GM23338 (cell line): ENCODE results near the gene PHTF2. TPM values are rescaled to one million over a fixed set of nuclear protein-coding genes. Genes with fewer than 3 reads are reported as not detected.

Experiments used
- ATAC-seq: fragments of 200-7000 bp; cut with Tn5 transposase; 3 replicates; pipeline ENCODE4 v1.9.1; 2020
- DNase-seq: peaks from one replicate; pipeline ENCODE4 v3.0.0-alpha.2; 2015; ENCODE audit warnings: low spot score
- H2AFZ ChIP-seq: fragments of 200-600 bp; sonication (generic); 2 replicates; pipeline ENCODE4 v1.8.0; 2016; ENCODE audit warnings: antibody characterized with exemption, mild to moderate bottlenecking, moderate library complexity
- H3F3A ChIP-seq: fragments of 200-600 bp; sonication (generic); replicated peaks from 2 replicates; pipeline ENCODE4 v1.8.0; 2017; ENCODE audit warnings: antibody characterized with exemption, mixed run types, low read depth
- H3K27ac ChIP-seq: fragments of 200-600 bp; sonication (generic); 2 replicates; pipeline ENCODE4 v1.6.1; 2016; ENCODE audit warnings: low read depth
- H3K27me3 ChIP-seq: fragments of 200-600 bp; sonication (generic); 2 replicates; pipeline ENCODE4 v1.8.0; 2016; ENCODE audit warnings: mild to moderate bottlenecking, mixed run types, moderate library complexity; ENCODE audit not compliant: insufficient read depth
- H3K36me3 ChIP-seq: fragments of 200-600 bp; sonication (generic); 2 replicates; pipeline ENCODE4 v1.8.0; 2016; ENCODE audit warnings: mild to moderate bottlenecking; ENCODE audit not compliant: insufficient read depth
- H3K4me1 ChIP-seq: fragments of 200-600 bp; sonication (generic); 2 replicates; pipeline ENCODE4 v1.8.0; 2016; ENCODE audit warnings: mild to moderate bottlenecking, moderate library complexity; ENCODE audit not compliant: insufficient read depth
- H3K4me2 ChIP-seq: fragments of 200-600 bp; sonication (generic); 2 replicates; pipeline ENCODE4 v1.7.1; 2017; ENCODE audit warnings: mixed run types
- H3K4me3 ChIP-seq: fragments of 200-600 bp; sonication (generic); 2 replicates; pipeline ENCODE4 v1.6.1; 2016; ENCODE audit warnings: mixed run types
- H3K79me2 ChIP-seq: fragments of 200-600 bp; sonication (generic); replicated peaks from 2 replicates; pipeline ENCODE4 v1.8.0; 2017; ENCODE audit warnings: mild to moderate bottlenecking; ENCODE audit not compliant: insufficient read depth
- H3K9me2 ChIP-seq: fragments of 200-600 bp; sonication (generic); 2 replicates; pipeline ENCODE4 v1.8.0; 2017; ENCODE audit not compliant: insufficient read depth
- H4K20me1 ChIP-seq: fragments of 200-600 bp; sonication (generic); replicated peaks from 2 replicates; pipeline ENCODE4 v1.8.0; 2017; ENCODE audit warnings: mild to moderate bottlenecking; ENCODE audit not compliant: insufficient read depth
- H3K27ac Mint-ChIP-seq: 2 replicates; pipeline ENCODE4 v1.8.0; 2020; ENCODE audit warnings: inconsistent platforms, mild to moderate bottlenecking, moderate library complexity, mixed read lengths
- H3K27me3 Mint-ChIP-seq: 3 replicates; pipeline ENCODE4 v1.8.0; 2022; ENCODE audit warnings: low read depth, mild to moderate bottlenecking, moderate library complexity, mixed read lengths, inconsistent platforms; ENCODE audit not compliant: insufficient read depth, poor library complexity
- H3K36me3 Mint-ChIP-seq: 3 replicates; pipeline ENCODE4 v1.8.0; 2021; ENCODE audit warnings: low read depth, mild to moderate bottlenecking, inconsistent platforms, moderate library complexity, mixed read lengths
- H3K4me1 Mint-ChIP-seq: 3 replicates; pipeline ENCODE4 v1.8.0; 2020; ENCODE audit warnings: mild to moderate bottlenecking, inconsistent platforms, mixed read lengths
- H3K4me3 Mint-ChIP-seq: 3 replicates; pipeline ENCODE4 v1.8.0; 2021; ENCODE audit warnings: moderate library complexity, mild to moderate bottlenecking, inconsistent platforms, mixed read lengths
- H3K9me3 Mint-ChIP-seq: 3 replicates; pipeline ENCODE4 v1.8.0; 2020; ENCODE audit warnings: moderate library complexity, mild to moderate bottlenecking, inconsistent platforms, mixed read lengths
- CREB1 ChIP-seq: fragments of 250-450 bp; sonication (Bioruptor Pico); IDR thresholded peaks from 2 replicates; pipeline ENCODE4 v1.5.0; 2020; ENCODE audit warnings: low read depth, mild to moderate bottlenecking, moderate library complexity
- CTCF ChIP-seq, 2 experiments: fragments of 200-600 bp in 1 of 2; sonication (generic) in 1 of 2; conservative IDR thresholded peaks; 2 replicates each; pipeline versions ENCODE4 v1.5.1 to v1.6.1; 2016 to 2017; ENCODE audit warnings: antibody characterized with exemption in 2 of 2, low read depth in 2 of 2, mild to moderate bottlenecking in 2 of 2, moderate library complexity in 1 of 2
- EZH2 ChIP-seq: fragments of 200-600 bp; sonication (generic); IDR thresholded peaks from one replicate; pipeline ENCODE4 v1.8.0; 2017; ENCODE audit warnings: antibody characterized with exemption, mild to moderate bottlenecking, low read depth; ENCODE audit not compliant: unreplicated experiment
- EZH2phosphoT487 ChIP-seq: fragments of 200-600 bp; sonication (generic); IDR thresholded peaks from one replicate; pipeline ENCODE4 v1.8.1; 2018; ENCODE audit warnings: antibody characterized with exemption; ENCODE audit not compliant: unreplicated experiment
- JUNB ChIP-seq: IDR thresholded peaks from one replicate; pipeline ENCODE4 v1.6.1; 2016; ENCODE audit warnings: antibody characterized with exemption; ENCODE audit not compliant: unreplicated experiment
- NANOG ChIP-seq: IDR thresholded peaks from 2 replicates; pipeline ENCODE4 v1.6.1; 2016; ENCODE audit warnings: antibody characterized with exemption, borderline replicate concordance
- POLR2AphosphoS5 ChIP-seq: IDR thresholded peaks from 2 replicates; pipeline ENCODE4 v1.6.1; 2016; ENCODE audit warnings: antibody characterized with exemption, low read depth
- STAT1 ChIP-seq: IDR thresholded peaks from one replicate; pipeline ENCODE4 v1.6.1; 2016; ENCODE audit warnings: antibody characterized with exemption; ENCODE audit not compliant: unreplicated experiment
- ZNF114 ChIP-seq: fragments of 250-450 bp; sonication (Bioruptor Pico); IDR thresholded peaks from 2 replicates; pipeline ENCODE4 v1.5.0; 2020; ENCODE audit warnings: mild to moderate bottlenecking, moderate library complexity
- ZNF331 ChIP-seq: fragments of 250-450 bp; sonication (Bioruptor Pico); IDR thresholded peaks from 2 replicates; pipeline ENCODE4 v1.5.0; 2020; ENCODE audit warnings: low read depth, mild to moderate bottlenecking, moderate library complexity
- polyA plus RNA-seq: library from polyadenylated mRNA; unstranded; fragments of >200 nt; fragmentation: Nextera tagmentation; extraction: Ambion mirVana; gene quantifications from 2 replicates; pipeline ENCODE4 v1.2.1, GENCODE V29; 2016
- total RNA-seq: library from RNA; depleted of rRNA; stranded (reverse); fragments of >200 nt; shearing (Covaris generic); gene quantifications from 2 replicates; pipeline ENCODE4 v1.2.3, GENCODE V29; 2014
- TF ChIP-seq, protein P1 (sequence below): IDR thresholded peaks from 2 replicates; pipeline ENCODE4 v1.6.1; 2016; ENCODE audit warnings: antibody characterized with exemption
- TF ChIP-seq, protein P2 (sequence below): IDR thresholded peaks from one replicate; pipeline ENCODE4 v1.6.1; 2018; ENCODE audit warnings: antibody characterized with exemption; ENCODE audit not compliant: unreplicated experiment

PHTF2 gene
- total and polyA plus RNA-seq, 2 experiments from 2014 or later: 14.6 to 24.1 TPM

DNA sequence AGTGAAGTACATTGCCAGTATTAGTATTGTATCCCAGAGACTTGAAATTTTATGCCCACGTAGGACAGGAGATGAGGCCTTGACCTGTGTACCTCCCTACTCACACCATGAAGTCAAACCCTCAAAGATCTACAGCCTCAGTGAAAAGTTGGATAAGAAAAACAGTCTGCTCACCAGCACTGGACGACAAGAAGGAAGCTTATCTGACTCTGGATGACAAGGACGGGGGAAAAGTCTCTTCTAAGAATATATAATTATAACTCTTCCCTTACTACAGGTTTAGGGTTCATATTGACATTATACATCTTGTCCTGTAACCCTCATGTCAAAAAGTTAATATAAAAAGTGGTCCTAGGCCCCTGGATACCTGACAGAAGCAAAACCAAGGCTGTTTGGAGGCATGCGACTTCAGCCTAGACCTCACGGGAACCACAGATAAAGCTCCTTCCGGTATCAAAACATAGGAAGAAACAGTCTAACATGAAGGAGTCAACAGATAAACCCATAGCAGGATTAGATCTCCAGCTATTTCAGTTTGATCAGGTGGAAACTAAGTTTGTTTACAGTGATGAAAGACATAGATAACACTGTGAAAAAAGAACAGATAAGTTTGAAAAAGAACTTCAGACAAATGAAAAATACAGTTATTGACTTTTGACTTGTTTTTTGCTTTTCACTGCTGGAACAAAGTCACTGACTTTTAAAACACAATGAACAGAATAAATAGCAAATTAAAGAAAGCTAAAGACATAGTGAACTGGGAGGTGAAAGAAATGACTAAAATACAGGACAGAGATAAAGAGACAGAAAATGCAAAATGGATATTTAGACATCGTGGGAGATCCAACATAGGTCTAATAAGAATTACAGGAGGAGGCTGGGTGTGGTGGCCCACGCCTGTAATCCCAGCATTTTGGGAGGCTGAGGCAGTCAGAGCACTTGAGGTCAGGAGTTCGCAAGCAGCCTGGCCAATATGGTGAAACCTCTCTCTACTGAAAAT is 145.9 kb downstream of the PHTF2 start (continued):
- TF ChIP-seq CREB1 (CRISPR knock-in tag): no peak
- no peak for TF ChIP-seq EZH2
- TF ChIP-seq NANOG: no peak
- no peak for TF ChIP-seq EZH2phosphoT487
- TF ChIP-seq JUNB: no peak
- TF ChIP-seq CTCF (conservative IDR thresholded peaks at IDR 0.05; ENCODE audit: low read depth in 2 of 2): no peak
- TF ChIP-seq, protein P1, sequence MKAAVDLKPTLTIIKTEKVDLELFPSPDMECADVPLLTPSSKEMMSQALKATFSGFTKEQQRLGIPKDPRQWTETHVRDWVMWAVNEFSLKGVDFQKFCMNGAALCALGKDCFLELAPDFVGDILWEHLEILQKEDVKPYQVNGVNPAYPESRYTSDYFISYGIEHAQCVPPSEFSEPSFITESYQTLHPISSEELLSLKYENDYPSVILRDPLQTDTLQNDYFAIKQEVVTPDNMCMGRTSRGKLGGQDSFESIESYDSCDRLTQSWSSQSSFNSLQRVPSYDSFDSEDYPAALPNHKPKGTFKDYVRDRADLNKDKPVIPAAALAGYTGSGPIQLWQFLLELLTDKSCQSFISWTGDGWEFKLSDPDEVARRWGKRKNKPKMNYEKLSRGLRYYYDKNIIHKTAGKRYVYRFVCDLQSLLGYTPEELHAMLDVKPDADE: no peak
- TF ChIP-seq, protein P2, sequence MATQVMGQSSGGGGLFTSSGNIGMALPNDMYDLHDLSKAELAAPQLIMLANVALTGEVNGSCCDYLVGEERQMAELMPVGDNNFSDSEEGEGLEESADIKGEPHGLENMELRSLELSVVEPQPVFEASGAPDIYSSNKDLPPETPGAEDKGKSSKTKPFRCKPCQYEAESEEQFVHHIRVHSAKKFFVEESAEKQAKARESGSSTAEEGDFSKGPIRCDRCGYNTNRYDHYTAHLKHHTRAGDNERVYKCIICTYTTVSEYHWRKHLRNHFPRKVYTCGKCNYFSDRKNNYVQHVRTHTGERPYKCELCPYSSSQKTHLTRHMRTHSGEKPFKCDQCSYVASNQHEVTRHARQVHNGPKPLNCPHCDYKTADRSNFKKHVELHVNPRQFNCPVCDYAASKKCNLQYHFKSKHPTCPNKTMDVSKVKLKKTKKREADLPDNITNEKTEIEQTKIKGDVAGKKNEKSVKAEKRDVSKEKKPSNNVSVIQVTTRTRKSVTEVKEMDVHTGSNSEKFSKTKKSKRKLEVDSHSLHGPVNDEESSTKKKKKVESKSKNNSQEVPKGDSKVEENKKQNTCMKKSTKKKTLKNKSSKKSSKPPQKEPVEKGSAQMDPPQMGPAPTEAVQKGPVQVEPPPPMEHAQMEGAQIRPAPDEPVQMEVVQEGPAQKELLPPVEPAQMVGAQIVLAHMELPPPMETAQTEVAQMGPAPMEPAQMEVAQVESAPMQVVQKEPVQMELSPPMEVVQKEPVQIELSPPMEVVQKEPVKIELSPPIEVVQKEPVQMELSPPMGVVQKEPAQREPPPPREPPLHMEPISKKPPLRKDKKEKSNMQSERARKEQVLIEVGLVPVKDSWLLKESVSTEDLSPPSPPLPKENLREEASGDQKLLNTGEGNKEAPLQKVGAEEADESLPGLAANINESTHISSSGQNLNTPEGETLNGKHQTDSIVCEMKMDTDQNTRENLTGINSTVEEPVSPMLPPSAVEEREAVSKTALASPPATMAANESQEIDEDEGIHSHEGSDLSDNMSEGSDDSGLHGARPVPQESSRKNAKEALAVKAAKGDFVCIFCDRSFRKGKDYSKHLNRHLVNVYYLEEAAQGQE: no peak
- no peak for TF ChIP-seq ZNF331
- no peak for TF ChIP-seq ZNF114 (CRISPR knock-in tag)
- TF ChIP-seq STAT1: no peak

DNA sequence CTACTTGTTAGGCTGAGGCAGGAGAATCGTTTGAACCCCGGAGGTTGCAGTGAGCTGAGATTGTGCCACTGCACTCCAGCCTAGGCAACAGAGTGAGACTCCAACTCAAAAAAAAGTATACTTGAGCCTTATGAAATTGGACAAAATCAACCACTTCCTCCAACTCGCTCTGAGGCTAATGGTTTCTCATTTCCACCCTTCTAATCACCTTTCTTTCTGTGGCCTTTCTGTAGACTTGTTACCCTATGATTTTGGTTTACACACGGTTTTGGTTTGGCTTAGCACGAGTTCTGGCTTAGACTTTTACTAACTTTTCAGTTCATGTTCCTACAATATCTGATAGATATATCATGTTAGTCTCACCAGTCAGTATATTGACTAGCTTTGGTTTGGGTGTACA is 152.0 kb downstream of the PHTF2 start:
- no peak overlapping the region for H3K27ac Mint-ChIP-seq
- H3K4me3 Mint-ChIP-seq: no peak overlapping the region
- TF ChIP-seq JUNB (no peak), NANOG (no peak), ZNF114 (CRISPR knock-in tag) (no peak), POLR2AphosphoS5 (no peak), ZNF331 (no peak), CTCF (conservative IDR thresholded peaks at IDR 0.05; ENCODE audit: low read depth in 2 of 2) (no peak), STAT1 (no peak), EZH2 (no peak), EZH2phosphoT487 (no peak)
- TF ChIP-seq, protein P1: no peak

More for the DNA sequence above, 152.0 kb downstream of the PHTF2 start:
- Mint-ChIP-seq H3K4me1 (no peaks in the 10 kb centered on the region), H3K36me3 (no peaks in the 10 kb centered on the region), H3K27me3 (no peaks in the 10 kb centered on the region), H3K9me3 (no peaks in the 10 kb centered on the region)
- H3K4me1 ChIP-seq: no peaks in the 10 kb centered on the region
- no peaks in the 10 kb centered on the region for H3K27me3 ChIP-seq
- H4K20me1 ChIP-seq: no peaks in the 10 kb centered on the region
- DNase-seq: no peak
- no peak overlapping the region for H3K4me2 ChIP-seq
- no peak overlapping the region for H3K27ac ChIP-seq
- no peak for ATAC-seq
- no peaks in the 10 kb centered on the region for H3F3A ChIP-seq
- no peaks in the 10 kb centered on the region for H3K9me2 ChIP-seq
- no peak overlapping the region for H2AFZ ChIP-seq
- H3K4me3 ChIP-seq: no peak overlapping the region
- H3K36me3 ChIP-seq: no peaks in the 10 kb centered on the region
- no peaks in the 10 kb centered on the region for H3K79me2 ChIP-seq
